IPS-NIHi7 (cell line): ENCODE data around the gene CMPK1.

Experiments used
- DNase-seq: peaks from one replicate; pipeline ENCODE4 v3.0.0; 2012; ENCODE audit warnings: mixed read lengths; ENCODE audit errors: extremely low spot score

CMPK1 gene

GRCh38 chr1:47395433-47395832 is 61.8 kb downstream of the CMPK1 start:
- DNase-seq = no peak

- DNase-seq = no peak
These were observed 63.1 kb downstream of the CMPK1 start for GRCh38 chr1:47396671-47397196.

GRCh38 chr1:47399138-47399845 is 65.7 kb downstream of the CMPK1 start:
- no peak for DNase-seq

GRCh38 chr1:47399846-47400155 is 66.2 kb downstream of the CMPK1 start:
- no peak for DNase-seq

GRCh38 chr1:47401761-47402160 is 68.2 kb downstream of the CMPK1 start:
- DNase-seq = no peak

- DNase-seq = no peak
These were observed 69.0 kb downstream of the CMPK1 start for GRCh38 chr1:47402591-47402990.

- no peak for DNase-seq
These were observed 69.8 kb downstream of the CMPK1 start for GRCh38 chr1:47403321-47403910.

GRCh38 chr1:47405697-47406096 is 72.1 kb downstream of the CMPK1 start:
- DNase-seq = no peak

GRCh38 chr1:47406966-47407365 is 73.4 kb downstream of the CMPK1 start:
- DNase-seq = no peak

GRCh38 chr1:47407481-47407880 is 73.9 kb downstream of the CMPK1 start:
- no peak for DNase-seq

GRCh38 chr1:47409311-47410067 is 75.9 kb downstream of the CMPK1 start:
- DNase-seq = no peak

- no peak for DNase-seq
These were observed 76.5 kb downstream of the CMPK1 start for GRCh38 chr1:47410068-47410455.

GRCh38 chr1:47411436-47411835 is 77.8 kb downstream of the CMPK1 start:
- no peak for DNase-seq

GRCh38 chr1:47412437-47412836 is 78.8 kb downstream of the CMPK1 start:
- no peak for DNase-seq

GRCh38 chr1:47415728-47416318 is 82.2 kb downstream of the CMPK1 start, which contains the start of gene FOXE3:
Gene FOXE3, plus strand, starts transcription at chr1:47416285. Its CDS starts 31 bp downstream, at chr1:47416316.
- DNase-seq = no peak

GRCh38 chr1:47416319-47417169 is 83.0 kb downstream of the CMPK1 start:
- DNase-seq = no peak

- no peak for DNase-seq
These were observed 83.8 kb downstream of the CMPK1 start for GRCh38 chr1:47417170-47418044.

- no peak for DNase-seq
These were observed 84.5 kb downstream of the CMPK1 start for GRCh38 chr1:47418122-47418521.

GRCh38 chr1:47418681-47419325 is 85.2 kb downstream of the CMPK1 start:
- no peak for DNase-seq

GRCh38 chr1:47420547-47420946 is 87.0 kb downstream of the CMPK1 start:
- no peak for DNase-seq
